ENCODE measurements around the gene NECAB3. TPM values are rescaled to one million over a fixed set of nuclear protein-coding genes. Genes with fewer than 3 reads are reported as not detected.

NECAB3 gene
- total and polyA plus RNA-seq, 2 donors (not counting 1 experiment from before 2014, with no cell fraction given), result 8.5 to 11.8 TPM

- ATAC-seq (ENCODE audit: low read depth) (no peak), DNase-seq (no peak)
- H3K27me3 ChIP-seq (replicated peaks in 1 of 4; ENCODE audit: control extremely low read depth in 1 of 4, control insufficient read depth in 3 of 4, insufficient read depth in 4 of 4, low read length in 3 of 4), result no peaks in the 10 kb centered on the region
- WGBS (ENCODE audit: insufficient coverage), result 88% methylated on average over 6 of the region's 8 CpGs
- H3K4me3 ChIP-seq (ENCODE audit: control extremely low read depth in 1 of 5, extremely low read depth in 1 of 5, insufficient read depth in 1 of 5, low read depth in 2 of 5, low read length in 4 of 5), result no peak overlapping the region
- no peaks in the 10 kb centered on the region for H4K20me1 ChIP-seq (ENCODE audit: control insufficient read depth, insufficient read depth, low read length, poor library complexity, severe bottlenecking)
- Mint-ChIP-seq H3K27me3 (no peaks in the 10 kb centered on the region), H3K9me3 (ENCODE audit: insufficient read depth) (no peaks in the 10 kb centered on the region), H3K4me1 (peaks cover 27% of the 10 kb centered on the region), H3K4me3 (no peak overlapping the region), H3K27ac (no peak overlapping the region)
- peaks cover 3% of the 10 kb centered on the region for H3K79me2 ChIP-seq (ENCODE audit: control insufficient read depth, insufficient read depth, low read length)
- TF ChIP-seq CTCF (IDR thresholded peaks at IDR 0.05) (no peak), EZH2 (IDR thresholded peaks at IDR 0.05; ENCODE audit: borderline replicate concordance, insufficient read depth, low read depth, low read length, poor library complexity, severe bottlenecking) (no peak)
- ChIA-PET POLR2A (no interaction called here), CTCF (interaction anchor here (0.8 to 6.1 kb wide), 3 partner anchors 9 to 105 kb away, joined by 3 to 53 read pairs (median 3); no protein-coding TSS in a partner anchor)
- peaks cover 15 to 33% of the 10 kb centered on the region in 2 donors for H3K4me1 ChIP-seq (ENCODE audit: control insufficient read depth in 2 of 2, insufficient read depth in 2 of 2, low read length in 2 of 2)
- H2AFZ ChIP-seq (ENCODE audit: insufficient read depth, low read depth, low read length, poor library complexity, severe bottlenecking), result no peak overlapping the region
- no peak overlapping the region for H3K4me2 ChIP-seq (replicated peaks; ENCODE audit: low read depth, low read length, poor library complexity, severe bottlenecking)
- no peaks in the 10 kb centered on the region for H3K36me3 ChIP-seq (replicated peaks in 1 of 2; ENCODE audit: control extremely low read depth in 1 of 2, control insufficient read depth in 1 of 2, extremely low read depth in 1 of 2, insufficient read depth in 2 of 2, low read length in 1 of 2)
- H3K9me3 ChIP-seq (ENCODE audit: control extremely low read depth in 1 of 3, control insufficient read depth in 2 of 3, insufficient read depth in 1 of 3, low read length in 2 of 3), result no peaks in the 10 kb centered on the region
- intact Hi-C loops (cut with micrococcal nuclease), result no loop called here
- H3K9ac ChIP-seq (ENCODE audit: low read length), result no peak overlapping the region
- H3K27ac ChIP-seq (ENCODE audit: low read length in 2 of 2), result no peak overlapping the region
Measured at GRCh38 chr20:33671573-33672288, 2.5 kb downstream of the NECAB3 start.

DNA sequence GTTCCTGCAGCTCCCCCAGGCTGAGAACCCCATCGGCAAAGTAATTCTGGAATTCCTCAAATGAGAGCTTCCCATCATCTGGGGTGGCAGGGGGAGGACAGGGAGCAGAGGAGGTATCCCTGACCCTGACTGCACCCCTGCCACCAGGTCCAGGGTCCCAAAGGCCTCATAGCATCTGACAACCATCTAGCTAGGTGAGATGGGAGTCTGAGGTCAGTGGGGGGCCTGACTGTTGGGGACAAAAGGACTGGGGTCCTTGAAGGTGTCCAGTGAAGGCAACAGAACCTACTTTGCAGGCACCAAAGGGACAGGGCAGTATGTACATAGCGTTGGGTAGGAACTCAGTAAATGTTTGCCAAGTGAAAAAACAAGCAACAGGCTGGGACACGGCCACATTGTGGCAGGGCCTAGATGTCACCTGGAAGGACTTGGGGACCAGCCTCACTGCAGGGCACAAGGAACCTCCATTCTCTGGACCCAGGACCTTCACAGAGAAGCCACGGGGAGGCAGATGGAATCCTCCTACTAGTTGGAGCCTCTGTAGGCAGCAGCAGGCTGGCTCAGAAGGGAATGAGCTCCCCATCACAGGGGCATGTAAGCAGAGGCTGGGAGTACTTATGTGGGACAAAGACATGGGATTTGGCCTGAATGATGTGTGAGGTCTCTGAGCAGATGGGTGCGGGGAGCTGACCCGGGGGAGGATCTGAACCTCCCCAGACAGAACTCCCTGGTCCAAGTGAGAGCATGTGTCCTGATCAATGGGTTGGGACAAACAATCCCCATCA is 3.3 kb downstream of the NECAB3 start:
- Histone ChIP-seq H3K79me2 (ENCODE audit: control insufficient read depth, insufficient read depth, low read length) (peaks cover 3% of the 10 kb centered on the region), H3K4me3 (ENCODE audit: control extremely low read depth in 1 of 5, extremely low read depth in 1 of 5, insufficient read depth in 1 of 5, low read depth in 2 of 5, low read length in 4 of 5) (no peak overlapping the region), H3K9me3 (ENCODE audit: control extremely low read depth in 1 of 3, control insufficient read depth in 2 of 3, insufficient read depth in 1 of 3, low read length in 2 of 3) (no peaks in the 10 kb centered on the region), H3K4me2 (replicated peaks; ENCODE audit: low read depth, low read length, poor library complexity, severe bottlenecking) (no peak overlapping the region), H3K36me3 (replicated peaks in 1 of 2; ENCODE audit: control extremely low read depth in 1 of 2, control insufficient read depth in 1 of 2, extremely low read depth in 1 of 2, insufficient read depth in 2 of 2, low read length in 1 of 2) (no peaks in the 10 kb centered on the region), H4K20me1 (ENCODE audit: control insufficient read depth, insufficient read depth, low read length, poor library complexity, severe bottlenecking) (no peaks in the 10 kb centered on the region), H3K4me1 (ENCODE audit: control insufficient read depth in 2 of 2, insufficient read depth in 2 of 2, low read length in 2 of 2) (peaks cover 20 to 41% of the 10 kb centered on the region in 2 donors), H3K27me3 (replicated peaks in 1 of 4; ENCODE audit: control extremely low read depth in 1 of 4, control insufficient read depth in 3 of 4, insufficient read depth in 4 of 4, low read length in 3 of 4) (no peaks in the 10 kb centered on the region), H3K9ac (ENCODE audit: low read length) (no peak overlapping the region), H2AFZ (ENCODE audit: insufficient read depth, low read depth, low read length, poor library complexity, severe bottlenecking) (no peak overlapping the region), H3K27ac (ENCODE audit: low read length in 2 of 2) (no peak overlapping the region)
- CTCF ChIA-PET, result interaction anchor here (0.8 to 6.1 kb wide), 6 partner anchors 8 to 213 kb away, joined by 3 to 61 read pairs (median 4); no protein-coding TSS in a partner anchor
- 98% methylated on average over 4 of the region's 6 CpGs for WGBS (ENCODE audit: insufficient coverage)
- no peaks in the 10 kb centered on the region for H3K9me3 Mint-ChIP-seq (ENCODE audit: insufficient read depth)
- intact Hi-C loops (cut with micrococcal nuclease), result no loop called here
- no peak for TF ChIP-seq EZH2 (IDR thresholded peaks at IDR 0.05; ENCODE audit: borderline replicate concordance, insufficient read depth, low read depth, low read length, poor library complexity, severe bottlenecking)
- no peak for TF ChIP-seq CTCF (IDR thresholded peaks at IDR 0.05)
- no peaks in the 10 kb centered on the region for H3K27me3 Mint-ChIP-seq
- POLR2A ChIA-PET, result no interaction called here
- peak overlapping the region; percentile 49 for H3K4me3 Mint-ChIP-seq
- peaks cover 35% of the 10 kb centered on the region for H3K4me1 Mint-ChIP-seq
- ATAC-seq (ENCODE audit: low read depth) (no peak), DNase-seq (no peak)
- no peak overlapping the region for H3K27ac Mint-ChIP-seq

Measured in B cell (primary cell).